ENCODE results near the gene TSNAXIP1.

Gene TSNAXIP1

GRCh38 chr16:67806428-67807147 is at the start of gene TSNAXIP1, which contains the start of gene RANBP10:
TSS of gene TSNAXIP1 (plus strand) at chr16:67806889. CDS start at chr16:67807150, 261 bp downstream.
TSS of gene RANBP10 (minus strand) at chr16:67806560. CDS start at chr16:67806536, 24 bp downstream.
- in situ Hi-C loops (cut with MboI; ENCODE audit: low sequenced_read_pairs), result no loop called here

- in situ Hi-C loops (cut with MboI; ENCODE audit: low sequenced_read_pairs), result no loop called here
Observed at GRCh38 chr16:67758006-67758405, 48.7 kb upstream of the TSNAXIP1 start.

GRCh38 chr16:67758966-67759365 is 47.7 kb upstream of the TSNAXIP1 start:
- in situ Hi-C loops (cut with MboI; ENCODE audit: low sequenced_read_pairs), result no loop called here

GRCh38 chr16:67760206-67760955 is 46.3 kb upstream of the TSNAXIP1 start:
- in situ Hi-C loops (cut with MboI; ENCODE audit: low sequenced_read_pairs), result no loop called here

GRCh38 chr16:67760956-67761230 is 45.8 kb upstream of the TSNAXIP1 start:
- in situ Hi-C loops (cut with MboI; ENCODE audit: low sequenced_read_pairs), result no loop called here

GRCh38 chr16:67761924-67762323 is 44.8 kb upstream of the TSNAXIP1 start:
- in situ Hi-C loops (cut with MboI; ENCODE audit: low sequenced_read_pairs), result no loop called here

GRCh38 chr16:67762385-67762784 is 44.3 kb upstream of the TSNAXIP1 start:
- in situ Hi-C loops (cut with MboI; ENCODE audit: low sequenced_read_pairs), result no loop called here

- in situ Hi-C loops (cut with MboI; ENCODE audit: low sequenced_read_pairs), result no loop called here
Observed at GRCh38 chr16:67763066-67763465, 43.6 kb upstream of the TSNAXIP1 start.

- in situ Hi-C loops (cut with MboI; ENCODE audit: low sequenced_read_pairs), result no loop called here
Observed at GRCh38 chr16:67764158-67764667, 42.5 kb upstream of the TSNAXIP1 start.

- in situ Hi-C loops (cut with MboI; ENCODE audit: low sequenced_read_pairs), result no loop called here
Observed at GRCh38 chr16:67766291-67766690, 40.4 kb upstream of the TSNAXIP1 start.

- in situ Hi-C loops (cut with MboI; ENCODE audit: low sequenced_read_pairs), result no loop called here
Observed at GRCh38 chr16:67767953-67768352, 38.7 kb upstream of the TSNAXIP1 start.

GRCh38 chr16:67770346-67770991 is 36.2 kb upstream of the TSNAXIP1 start:
- in situ Hi-C loops (cut with MboI; ENCODE audit: low sequenced_read_pairs), result no loop called here

GRCh38 chr16:67773099-67773498 is 33.6 kb upstream of the TSNAXIP1 start:
- in situ Hi-C loops (cut with MboI; ENCODE audit: low sequenced_read_pairs), result no loop called here

GRCh38 chr16:67773569-67774456 is 32.9 kb upstream of the TSNAXIP1 start:
- in situ Hi-C loops (cut with MboI; ENCODE audit: low sequenced_read_pairs), result no loop called here

GRCh38 chr16:67774457-67774853 is 32.2 kb upstream of the TSNAXIP1 start:
- in situ Hi-C loops (cut with MboI; ENCODE audit: low sequenced_read_pairs), result no loop called here

- in situ Hi-C loops (cut with MboI; ENCODE audit: low sequenced_read_pairs), result no loop called here
Observed at GRCh38 chr16:67775273-67775672, 31.4 kb upstream of the TSNAXIP1 start.

GRCh38 chr16:67779256-67780014 is 27.3 kb upstream of the TSNAXIP1 start:
- in situ Hi-C loops (cut with MboI; ENCODE audit: low sequenced_read_pairs), result no loop called here

- in situ Hi-C loops (cut with MboI; ENCODE audit: low sequenced_read_pairs), result no loop called here
Observed at GRCh38 chr16:67780847-67781564, 25.7 kb upstream of the TSNAXIP1 start.

GRCh38 chr16:67781565-67781921 is 25.1 kb upstream of the TSNAXIP1 start:
- in situ Hi-C loops (cut with MboI; ENCODE audit: low sequenced_read_pairs), result no loop called here
